SK-N-MC (cell line): Measurements from ENCODE around the gene PARVB.

Experiments
- EZH2 ChIP-seq: fragments of 200-600 bp; sonication (generic); IDR thresholded peaks from one replicate; pipeline ENCODE4 v1.6.1; 2017; ENCODE audit warnings: antibody characterized with exemption
- POLR2AphosphoS5 ChIP-seq: IDR thresholded peaks from 2 replicates; pipeline ENCODE4 v1.6.1; 2012; ENCODE audit warnings: mild to moderate bottlenecking, low read depth, low read length, borderline replicate concordance

- TF ChIP-seq EZH2, result no peak
- TF ChIP-seq POLR2AphosphoS5, result no peak
Measured at GRCh38 chr22:44093791-44094190, 69.7 kb downstream of the PARVB start.
